Measurements from ENCODE around the gene CTXN3.

Gene CTXN3

DNA sequence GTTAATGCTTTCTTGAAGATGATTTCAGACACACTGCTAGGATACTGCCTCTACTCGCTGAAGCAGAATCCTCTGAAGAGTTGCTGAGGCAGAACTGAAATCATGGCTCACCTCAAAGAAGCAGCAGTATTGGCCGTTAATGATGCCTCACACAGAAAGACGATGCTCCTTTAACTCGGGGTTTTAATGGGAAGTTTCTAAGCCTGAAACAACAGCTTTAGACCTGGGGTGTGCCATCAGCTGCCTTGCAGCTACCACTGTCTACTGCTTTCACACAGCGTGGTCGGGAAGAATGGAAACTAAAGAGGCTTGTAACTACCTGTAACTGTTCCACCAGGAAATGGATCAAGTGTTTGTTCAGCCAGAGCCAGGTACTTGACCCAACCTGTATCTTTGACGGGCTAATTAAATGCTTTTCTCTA lies at the start of gene CTXN3:
Gene CTXN3 (plus strand): TSS at position 65 of the 422 bp plus-strand sequence. CDS start 8,440 bp downstream, outside the sequence.
- Histone ChIP-seq H3K36me3 (ENCODE audit: control insufficient read depth in 2 of 2, insufficient read depth in 2 of 2, low read length in 2 of 2) (no peaks in the 10 kb centered on the region), H3K27ac (ENCODE audit: low read length) (peak within 1 kb of the TSS; percentile 62), H3K27me3 (ENCODE audit: control insufficient read depth in 1 of 2, insufficient read depth in 2 of 2, low read length in 2 of 2) (no peaks in the 10 kb centered on the region), H3K9ac (ENCODE audit: low read length in 2 of 2) (no peak within 1 kb of the TSS), H3K4me3 (ENCODE audit: low read length in 2 of 2) (no peak within 1 kb of the TSS), H3K4me1 (ENCODE audit: control insufficient read depth, insufficient read depth, low read length) (peaks cover 40% of the 10 kb centered on the region), H3K9me3 (ENCODE audit: control insufficient read depth in 2 of 2, low read length in 2 of 2) (no peaks in the 10 kb centered on the region)

GRCh38 chr5:127599320-127599719 lies 49.6 kb upstream of the CTXN3 start:
- Histone ChIP-seq H3K36me3 (ENCODE audit: control insufficient read depth in 2 of 2, insufficient read depth in 2 of 2, low read length in 2 of 2) (no peaks in the 10 kb centered on the region), H3K27me3 (ENCODE audit: control insufficient read depth in 1 of 2, insufficient read depth in 2 of 2, low read length in 2 of 2) (no peaks in the 10 kb centered on the region), H3K4me1 (ENCODE audit: control insufficient read depth, insufficient read depth, low read length) (peaks cover 9% of the 10 kb centered on the region), H3K9ac (ENCODE audit: low read length in 2 of 2) (no peak overlapping the region), H3K4me3 (ENCODE audit: low read length in 2 of 2) (no peak overlapping the region), H3K27ac (ENCODE audit: low read length) (no peak overlapping the region), H3K9me3 (ENCODE audit: control insufficient read depth in 2 of 2, low read length in 2 of 2) (no peaks in the 10 kb centered on the region)

DNA sequence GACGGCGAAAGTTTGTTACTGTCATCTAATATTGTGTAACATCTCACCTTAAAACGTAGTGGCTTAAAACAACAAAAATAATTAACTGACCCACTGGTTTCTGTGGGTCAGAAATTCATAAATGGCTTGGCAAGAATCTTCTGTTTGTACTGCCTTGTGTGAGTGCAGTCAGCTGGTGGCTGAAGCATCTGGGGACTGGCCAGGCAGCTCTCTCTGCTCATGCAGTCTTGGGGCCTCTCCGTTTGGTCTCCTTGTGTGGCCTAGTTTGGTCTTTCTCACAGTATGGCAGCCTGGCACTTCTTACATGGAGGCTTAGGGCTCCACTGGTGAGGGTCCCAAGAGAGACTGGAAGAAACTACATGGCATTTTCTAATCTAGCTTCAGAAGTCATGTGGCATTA lies 49.0 kb upstream of the CTXN3 start:
- H3K36me3 ChIP-seq (ENCODE audit: control insufficient read depth in 2 of 2, insufficient read depth in 2 of 2, low read length in 2 of 2), result no peaks in the 10 kb centered on the region
- H3K4me1 ChIP-seq (ENCODE audit: control insufficient read depth, insufficient read depth, low read length), result peaks cover 9% of the 10 kb centered on the region
- H3K9me3 ChIP-seq (ENCODE audit: control insufficient read depth in 2 of 2, low read length in 2 of 2), result no peaks in the 10 kb centered on the region
- no peak overlapping the region for H3K4me3 ChIP-seq (ENCODE audit: low read length in 2 of 2)
- H3K27me3 ChIP-seq (ENCODE audit: control insufficient read depth in 1 of 2, insufficient read depth in 2 of 2, low read length in 2 of 2), result no peaks in the 10 kb centered on the region
- H3K9ac ChIP-seq (ENCODE audit: low read length in 2 of 2), result no peak overlapping the region
- H3K27ac ChIP-seq (ENCODE audit: low read length), result no peak overlapping the region

- no peak overlapping the region for H3K27ac ChIP-seq (ENCODE audit: low read length)
- H3K4me1 ChIP-seq (ENCODE audit: control insufficient read depth, insufficient read depth, low read length), result peaks cover 9% of the 10 kb centered on the region
- H3K27me3 ChIP-seq (ENCODE audit: control insufficient read depth in 1 of 2, insufficient read depth in 2 of 2, low read length in 2 of 2), result no peaks in the 10 kb centered on the region
- H3K9ac ChIP-seq (ENCODE audit: low read length in 2 of 2), result no peak overlapping the region
- no peak overlapping the region for H3K4me3 ChIP-seq (ENCODE audit: low read length in 2 of 2)
- no peaks in the 10 kb centered on the region for H3K9me3 ChIP-seq (ENCODE audit: control insufficient read depth in 2 of 2, low read length in 2 of 2)
- no peaks in the 10 kb centered on the region for H3K36me3 ChIP-seq (ENCODE audit: control insufficient read depth in 2 of 2, insufficient read depth in 2 of 2, low read length in 2 of 2)
These were observed 47.8 kb upstream of the CTXN3 start for GRCh38 chr5:127601111-127601510.

- no peak overlapping the region for H3K27ac ChIP-seq (ENCODE audit: low read length)
- H3K9ac ChIP-seq (ENCODE audit: low read length in 2 of 2), result no peak overlapping the region
- H3K9me3 ChIP-seq (ENCODE audit: control insufficient read depth in 2 of 2, low read length in 2 of 2), result no peaks in the 10 kb centered on the region
- no peak overlapping the region for H3K4me3 ChIP-seq (ENCODE audit: low read length in 2 of 2)
- no peaks in the 10 kb centered on the region for H3K27me3 ChIP-seq (ENCODE audit: control insufficient read depth in 1 of 2, insufficient read depth in 2 of 2, low read length in 2 of 2)
- peaks cover 9% of the 10 kb centered on the region for H3K4me1 ChIP-seq (ENCODE audit: control insufficient read depth, insufficient read depth, low read length)
- no peaks in the 10 kb centered on the region for H3K36me3 ChIP-seq (ENCODE audit: control insufficient read depth in 2 of 2, insufficient read depth in 2 of 2, low read length in 2 of 2)
These were observed 47.3 kb upstream of the CTXN3 start for GRCh38 chr5:127601601-127602000.

GRCh38 chr5:127602481-127602880 lies 46.4 kb upstream of the CTXN3 start:
- Histone ChIP-seq H3K27ac (ENCODE audit: low read length) (no peak overlapping the region), H3K36me3 (ENCODE audit: control insufficient read depth in 2 of 2, insufficient read depth in 2 of 2, low read length in 2 of 2) (no peaks in the 10 kb centered on the region), H3K9me3 (ENCODE audit: control insufficient read depth in 2 of 2, low read length in 2 of 2) (no peaks in the 10 kb centered on the region), H3K27me3 (ENCODE audit: control insufficient read depth in 1 of 2, insufficient read depth in 2 of 2, low read length in 2 of 2) (no peaks in the 10 kb centered on the region), H3K4me1 (ENCODE audit: control insufficient read depth, insufficient read depth, low read length) (peaks cover 9% of the 10 kb centered on the region), H3K9ac (ENCODE audit: low read length in 2 of 2) (no peak overlapping the region), H3K4me3 (ENCODE audit: low read length in 2 of 2) (no peak overlapping the region)

- Histone ChIP-seq H3K36me3 (ENCODE audit: control insufficient read depth in 2 of 2, insufficient read depth in 2 of 2, low read length in 2 of 2) (no peaks in the 10 kb centered on the region), H3K4me1 (ENCODE audit: control insufficient read depth, insufficient read depth, low read length) (peaks cover 9% of the 10 kb centered on the region), H3K9me3 (ENCODE audit: control insufficient read depth in 2 of 2, low read length in 2 of 2) (no peaks in the 10 kb centered on the region), H3K27me3 (ENCODE audit: control insufficient read depth in 1 of 2, insufficient read depth in 2 of 2, low read length in 2 of 2) (no peaks in the 10 kb centered on the region), H3K9ac (ENCODE audit: low read length in 2 of 2) (no peak overlapping the region), H3K4me3 (ENCODE audit: low read length in 2 of 2) (no peak overlapping the region), H3K27ac (ENCODE audit: low read length) (peak overlapping the region; percentile 7)
These were observed 45.7 kb upstream of the CTXN3 start for GRCh38 chr5:127602896-127603844.

- Histone ChIP-seq H3K4me3 (ENCODE audit: low read length in 2 of 2) (no peak overlapping the region), H3K27me3 (ENCODE audit: control insufficient read depth in 1 of 2, insufficient read depth in 2 of 2, low read length in 2 of 2) (no peaks in the 10 kb centered on the region), H3K27ac (ENCODE audit: low read length) (no peak overlapping the region), H3K36me3 (ENCODE audit: control insufficient read depth in 2 of 2, insufficient read depth in 2 of 2, low read length in 2 of 2) (no peaks in the 10 kb centered on the region), H3K4me1 (ENCODE audit: control insufficient read depth, insufficient read depth, low read length) (peaks cover under 1% of the 10 kb centered on the region), H3K9ac (ENCODE audit: low read length in 2 of 2) (no peak overlapping the region), H3K9me3 (ENCODE audit: control insufficient read depth in 2 of 2, low read length in 2 of 2) (no peaks in the 10 kb centered on the region)
These were observed 40.7 kb upstream of the CTXN3 start for GRCh38 chr5:127608077-127608660.

GRCh38 chr5:127609011-127609410 lies 39.9 kb upstream of the CTXN3 start:
- no peaks in the 10 kb centered on the region for H3K36me3 ChIP-seq (ENCODE audit: control insufficient read depth in 2 of 2, insufficient read depth in 2 of 2, low read length in 2 of 2)
- no peak overlapping the region for H3K9ac ChIP-seq (ENCODE audit: low read length in 2 of 2)
- H3K27me3 ChIP-seq (ENCODE audit: control insufficient read depth in 1 of 2, insufficient read depth in 2 of 2, low read length in 2 of 2), result no peaks in the 10 kb centered on the region
- no peak overlapping the region for H3K27ac ChIP-seq (ENCODE audit: low read length)
- H3K9me3 ChIP-seq (ENCODE audit: control insufficient read depth in 2 of 2, low read length in 2 of 2), result no peaks in the 10 kb centered on the region
- no peak overlapping the region for H3K4me3 ChIP-seq (ENCODE audit: low read length in 2 of 2)
- no peaks in the 10 kb centered on the region for H3K4me1 ChIP-seq (ENCODE audit: control insufficient read depth, insufficient read depth, low read length)

GRCh38 chr5:127609957-127610356 lies 38.9 kb upstream of the CTXN3 start:
- no peaks in the 10 kb centered on the region for H3K36me3 ChIP-seq (ENCODE audit: control insufficient read depth in 2 of 2, insufficient read depth in 2 of 2, low read length in 2 of 2)
- no peaks in the 10 kb centered on the region for H3K27me3 ChIP-seq (ENCODE audit: control insufficient read depth in 1 of 2, insufficient read depth in 2 of 2, low read length in 2 of 2)
- H3K4me1 ChIP-seq (ENCODE audit: control insufficient read depth, insufficient read depth, low read length), result no peaks in the 10 kb centered on the region
- H3K9ac ChIP-seq (ENCODE audit: low read length in 2 of 2), result no peak overlapping the region
- no peak overlapping the region for H3K27ac ChIP-seq (ENCODE audit: low read length)
- H3K4me3 ChIP-seq (ENCODE audit: low read length in 2 of 2), result no peak overlapping the region
- H3K9me3 ChIP-seq (ENCODE audit: control insufficient read depth in 2 of 2, low read length in 2 of 2), result no peaks in the 10 kb centered on the region

Measured in stomach smooth muscle (tissue), 2 donors.